Activated naive CD4-positive, alpha-beta T cell treated with anti-CD3 and anti-CD28 coated beads, Interleukin-2, amount 50 U/mL, for 24 hours (primary cell): ENCODE measurements around the gene MEGF10.

ENCODE experiments used
- H3K27ac Mint-ChIP-seq: one replicate; pipeline ENCODE4 v1.8.0; 2021; ENCODE audit warnings: mild to moderate bottlenecking, mixed read lengths
- H3K27me3 Mint-ChIP-seq: one replicate; pipeline ENCODE4 v1.8.0; 2021; ENCODE audit warnings: mixed read lengths
- H3K36me3 Mint-ChIP-seq: one replicate; pipeline ENCODE4 v1.8.0; 2021; ENCODE audit warnings: mixed read lengths
- H3K4me1 Mint-ChIP-seq: one replicate; pipeline ENCODE4 v1.8.0; 2021; ENCODE audit warnings: mixed read lengths
- H3K4me3 Mint-ChIP-seq: one replicate; pipeline ENCODE4 v1.8.0; 2021; ENCODE audit warnings: mild to moderate bottlenecking, mixed read lengths
- H3K9me3 Mint-ChIP-seq: one replicate; pipeline ENCODE4 v1.8.0; 2021; ENCODE audit warnings: mixed read lengths

The MEGF10 gene

GRCh38 chr5:127402361-127402760 is 111.8 kb downstream of the MEGF10 start:
- H3K4me3 Mint-ChIP-seq: no peak overlapping the region
- no peaks in the 10 kb centered on the region for H3K36me3 Mint-ChIP-seq
- H3K27me3 Mint-ChIP-seq: peaks cover 3% of the 10 kb centered on the region
- H3K4me1 Mint-ChIP-seq: no peaks in the 10 kb centered on the region
- no peaks in the 10 kb centered on the region for H3K9me3 Mint-ChIP-seq
- H3K27ac Mint-ChIP-seq: no peak overlapping the region

- Mint-ChIP-seq H3K4me1 (no peaks in the 10 kb centered on the region), H3K36me3 (no peaks in the 10 kb centered on the region), H3K27me3 (peaks cover 2% of the 10 kb centered on the region), H3K9me3 (no peaks in the 10 kb centered on the region), H3K27ac (no peak overlapping the region), H3K4me3 (no peak overlapping the region)
Measured at GRCh38 chr5:127404190-127404589, 113.6 kb downstream of the MEGF10 start.

- no peaks in the 10 kb centered on the region for H3K9me3 Mint-ChIP-seq
- no peaks in the 10 kb centered on the region for H3K36me3 Mint-ChIP-seq
- peaks cover 5% of the 10 kb centered on the region for H3K4me1 Mint-ChIP-seq
- H3K27ac Mint-ChIP-seq: no peak overlapping the region
- H3K27me3 Mint-ChIP-seq: peaks cover 5% of the 10 kb centered on the region
- H3K4me3 Mint-ChIP-seq: no peak overlapping the region
Measured at GRCh38 chr5:127406326-127407121, 115.9 kb downstream of the MEGF10 start.

GRCh38 chr5:127409246-127409917 is 118.8 kb downstream of the MEGF10 start:
- Mint-ChIP-seq H3K4me3 (no peak overlapping the region), H3K36me3 (no peaks in the 10 kb centered on the region), H3K27ac (no peak overlapping the region), H3K4me1 (peaks cover 5% of the 10 kb centered on the region), H3K9me3 (no peaks in the 10 kb centered on the region), H3K27me3 (peaks cover 3% of the 10 kb centered on the region)

- Mint-ChIP-seq H3K27me3 (peaks cover 3% of the 10 kb centered on the region), H3K36me3 (no peaks in the 10 kb centered on the region), H3K27ac (no peak overlapping the region), H3K4me1 (peaks cover 5% of the 10 kb centered on the region), H3K9me3 (no peaks in the 10 kb centered on the region), H3K4me3 (no peak overlapping the region)
Measured at GRCh38 chr5:127409921-127410675, 119.5 kb downstream of the MEGF10 start.

GRCh38 chr5:127410959-127411358 is 120.4 kb downstream of the MEGF10 start:
- H3K4me1 Mint-ChIP-seq: peaks cover 5% of the 10 kb centered on the region
- no peaks in the 10 kb centered on the region for H3K36me3 Mint-ChIP-seq
- no peak overlapping the region for H3K27ac Mint-ChIP-seq
- no peak overlapping the region for H3K4me3 Mint-ChIP-seq
- peaks cover 3% of the 10 kb centered on the region for H3K27me3 Mint-ChIP-seq
- H3K9me3 Mint-ChIP-seq: no peaks in the 10 kb centered on the region

GRCh38 chr5:127411381-127411780 is 120.8 kb downstream of the MEGF10 start:
- peaks cover 5% of the 10 kb centered on the region for H3K4me1 Mint-ChIP-seq
- peaks cover 3% of the 10 kb centered on the region for H3K27me3 Mint-ChIP-seq
- no peak overlapping the region for H3K27ac Mint-ChIP-seq
- H3K9me3 Mint-ChIP-seq: no peaks in the 10 kb centered on the region
- no peaks in the 10 kb centered on the region for H3K36me3 Mint-ChIP-seq
- H3K4me3 Mint-ChIP-seq: no peak overlapping the region

GRCh38 chr5:127412698-127413097 is 122.1 kb downstream of the MEGF10 start:
- no peak overlapping the region for H3K4me3 Mint-ChIP-seq
- H3K36me3 Mint-ChIP-seq: no peaks in the 10 kb centered on the region
- H3K9me3 Mint-ChIP-seq: no peaks in the 10 kb centered on the region
- H3K4me1 Mint-ChIP-seq: peaks cover 5% of the 10 kb centered on the region
- H3K27ac Mint-ChIP-seq: no peak overlapping the region
- H3K27me3 Mint-ChIP-seq: peaks cover 3% of the 10 kb centered on the region

GRCh38 chr5:127415034-127415433 is 124.4 kb downstream of the MEGF10 start:
- Mint-ChIP-seq H3K4me3 (no peak overlapping the region), H3K36me3 (no peaks in the 10 kb centered on the region), H3K27ac (no peak overlapping the region), H3K27me3 (peaks cover 1% of the 10 kb centered on the region), H3K4me1 (peaks cover 5% of the 10 kb centered on the region), H3K9me3 (no peaks in the 10 kb centered on the region)

GRCh38 chr5:127416906-127417305 is 126.3 kb downstream of the MEGF10 start:
- H3K9me3 Mint-ChIP-seq: no peaks in the 10 kb centered on the region
- no peaks in the 10 kb centered on the region for H3K4me1 Mint-ChIP-seq
- H3K4me3 Mint-ChIP-seq: no peak overlapping the region
- H3K27me3 Mint-ChIP-seq: no peaks in the 10 kb centered on the region
- H3K36me3 Mint-ChIP-seq: no peaks in the 10 kb centered on the region
- no peak overlapping the region for H3K27ac Mint-ChIP-seq

- no peaks in the 10 kb centered on the region for H3K9me3 Mint-ChIP-seq
Measured at GRCh38 chr5:127417528-127417927, 126.9 kb downstream of the MEGF10 start.

GRCh38 chr5:127418367-127418766 is 127.8 kb downstream of the MEGF10 start:
- Mint-ChIP-seq H3K36me3 (no peaks in the 10 kb centered on the region), H3K27ac (no peak overlapping the region), H3K9me3 (no peaks in the 10 kb centered on the region), H3K4me1 (no peaks in the 10 kb centered on the region), H3K27me3 (no peaks in the 10 kb centered on the region), H3K4me3 (no peak overlapping the region)

More at GRCh38 chr5:127417528-127417927, 126.9 kb downstream of the MEGF10 start:
- no peak overlapping the region for H3K4me3 Mint-ChIP-seq
- H3K27ac Mint-ChIP-seq: no peak overlapping the region
- no peaks in the 10 kb centered on the region for H3K27me3 Mint-ChIP-seq
- H3K36me3 Mint-ChIP-seq: no peaks in the 10 kb centered on the region
- H3K4me1 Mint-ChIP-seq: no peaks in the 10 kb centered on the region

- Mint-ChIP-seq H3K36me3 (no peaks in the 10 kb centered on the region), H3K27me3 (no peaks in the 10 kb centered on the region), H3K4me1 (no peaks in the 10 kb centered on the region), H3K27ac (no peak overlapping the region), H3K4me3 (no peak overlapping the region), H3K9me3 (no peaks in the 10 kb centered on the region)
Measured at GRCh38 chr5:127418974-127419682, 128.5 kb downstream of the MEGF10 start.

GRCh38 chr5:127419683-127420257 is 129.2 kb downstream of the MEGF10 start:
- H3K4me1 Mint-ChIP-seq: no peaks in the 10 kb centered on the region
- H3K27ac Mint-ChIP-seq: no peak overlapping the region
- no peaks in the 10 kb centered on the region for H3K9me3 Mint-ChIP-seq
- no peak overlapping the region for H3K4me3 Mint-ChIP-seq
- H3K36me3 Mint-ChIP-seq: no peaks in the 10 kb centered on the region
- no peaks in the 10 kb centered on the region for H3K27me3 Mint-ChIP-seq

GRCh38 chr5:127420758-127421157 is 130.2 kb downstream of the MEGF10 start:
- Mint-ChIP-seq H3K27me3 (peaks cover 2% of the 10 kb centered on the region), H3K9me3 (no peaks in the 10 kb centered on the region), H3K4me1 (no peaks in the 10 kb centered on the region), H3K36me3 (no peaks in the 10 kb centered on the region), H3K27ac (no peak overlapping the region), H3K4me3 (no peak overlapping the region)
